HG03378 (cell line): Measurements from ENCODE around the gene ZNF597.
"Not testable (repeated sequence)": the region's sequence is repeated elsewhere in the genome, so short reads cannot be mapped to it uniquely, and the experiment has no call there.

Experiments
- ATAC-seq: cut with Tn5 transposase; IDR thresholded peaks from one replicate; pipeline ENCODE4 v1.9.1; 2021; ENCODE audit warnings: mild to moderate bottlenecking, moderate library complexity; ENCODE audit not compliant: unreplicated experiment

The ZNF597 gene

GRCh38 chr16:3476409-3476808 is 33.1 kb upstream of the ZNF597 start:
- ATAC-seq, result no peak

DNA sequence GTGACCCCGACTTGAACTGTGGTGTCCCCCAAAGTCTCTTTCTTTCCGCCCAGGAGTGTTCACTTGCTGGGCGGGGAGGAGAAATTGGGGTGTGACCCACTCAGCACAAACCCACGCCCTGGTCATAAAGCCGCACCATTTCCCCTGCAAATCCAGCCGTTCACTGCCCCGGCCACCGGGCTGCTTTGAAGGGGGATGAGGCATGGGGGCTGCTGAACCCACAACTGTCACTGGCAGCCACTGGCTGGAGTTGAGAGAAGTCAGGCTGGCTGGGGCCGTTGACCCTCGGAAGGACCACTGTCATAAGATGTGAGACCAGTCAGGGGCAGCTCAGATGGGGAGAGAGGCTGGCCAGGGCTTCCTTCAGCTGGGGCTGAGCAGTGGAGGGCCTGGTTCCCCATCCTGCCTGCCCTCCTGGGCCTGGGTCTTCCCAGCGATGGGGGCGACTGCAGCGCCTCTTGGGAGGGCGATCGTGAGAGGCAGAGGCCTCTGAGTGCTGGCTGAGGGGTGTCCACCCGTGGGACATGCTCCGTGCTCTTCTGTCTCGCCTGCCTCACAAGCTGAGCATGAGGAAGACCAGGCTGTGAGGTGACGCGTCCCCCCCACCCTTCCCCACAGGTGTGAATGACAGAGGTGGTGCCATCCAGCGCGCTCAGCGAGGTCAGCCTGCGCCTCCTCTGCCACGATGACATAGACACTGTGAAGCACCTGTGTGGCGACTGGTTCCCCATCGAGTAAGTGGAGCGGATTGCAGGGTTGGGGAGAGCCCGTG is 32.5 kb upstream of the ZNF597 start:
- no peak for ATAC-seq

DNA sequence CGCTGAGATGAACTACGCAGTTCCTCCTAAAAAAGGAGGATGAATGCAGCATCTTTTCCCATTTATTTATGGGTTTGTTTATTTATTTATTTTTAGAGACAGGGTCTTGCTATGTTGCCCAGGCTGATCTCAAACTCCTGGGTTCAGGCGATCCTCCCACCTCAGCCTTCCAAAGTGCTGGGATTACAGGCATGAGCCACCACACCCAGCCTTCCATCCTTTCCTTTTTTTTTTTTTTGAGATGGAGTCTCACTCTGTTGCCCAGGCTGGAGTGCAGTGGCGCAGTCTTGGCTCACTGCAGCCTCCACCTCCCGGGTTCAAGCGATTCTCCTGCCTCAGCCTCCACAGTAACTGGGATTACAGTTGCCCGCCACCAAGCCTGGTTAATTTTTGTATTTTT is 31.6 kb upstream of the ZNF597 start:
- ATAC-seq, result not testable (repeated sequence)

DNA sequence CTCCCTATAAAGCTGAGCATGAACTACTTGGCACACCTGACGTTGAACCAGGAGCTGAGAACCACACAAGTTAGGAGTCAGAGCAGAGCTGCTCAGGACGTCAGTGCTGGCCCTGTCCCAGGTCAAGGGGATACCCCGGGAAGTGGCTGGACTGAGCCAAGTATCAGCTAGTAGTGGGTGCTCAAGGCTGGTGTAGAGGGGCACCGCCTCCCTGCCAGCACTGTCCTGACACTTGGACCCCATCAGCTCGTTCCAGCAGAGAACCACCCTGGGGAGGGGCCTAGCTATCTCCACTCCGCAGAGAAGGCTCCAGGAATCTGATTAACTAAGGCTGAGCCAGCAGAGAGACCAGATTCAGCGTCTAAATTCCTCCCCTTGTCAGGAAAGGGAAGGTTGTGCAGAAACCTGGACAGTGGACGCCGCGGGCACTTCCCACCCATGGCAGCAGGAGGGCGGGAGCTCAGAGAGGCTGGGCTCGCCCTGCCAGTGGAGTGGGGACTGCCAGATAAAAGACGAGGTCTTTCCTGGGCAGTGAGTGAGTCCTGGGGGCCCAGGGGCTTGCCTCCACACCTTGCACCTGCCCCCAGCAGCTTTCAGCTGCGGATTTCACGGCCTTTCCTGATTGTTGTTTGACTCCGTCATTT is 31.0 kb upstream of the ZNF597 start:
- no peak for ATAC-seq

GRCh38 chr16:3473596-3473943 is 30.3 kb upstream of the ZNF597 start:
- not testable (repeated sequence) for ATAC-seq

DNA sequence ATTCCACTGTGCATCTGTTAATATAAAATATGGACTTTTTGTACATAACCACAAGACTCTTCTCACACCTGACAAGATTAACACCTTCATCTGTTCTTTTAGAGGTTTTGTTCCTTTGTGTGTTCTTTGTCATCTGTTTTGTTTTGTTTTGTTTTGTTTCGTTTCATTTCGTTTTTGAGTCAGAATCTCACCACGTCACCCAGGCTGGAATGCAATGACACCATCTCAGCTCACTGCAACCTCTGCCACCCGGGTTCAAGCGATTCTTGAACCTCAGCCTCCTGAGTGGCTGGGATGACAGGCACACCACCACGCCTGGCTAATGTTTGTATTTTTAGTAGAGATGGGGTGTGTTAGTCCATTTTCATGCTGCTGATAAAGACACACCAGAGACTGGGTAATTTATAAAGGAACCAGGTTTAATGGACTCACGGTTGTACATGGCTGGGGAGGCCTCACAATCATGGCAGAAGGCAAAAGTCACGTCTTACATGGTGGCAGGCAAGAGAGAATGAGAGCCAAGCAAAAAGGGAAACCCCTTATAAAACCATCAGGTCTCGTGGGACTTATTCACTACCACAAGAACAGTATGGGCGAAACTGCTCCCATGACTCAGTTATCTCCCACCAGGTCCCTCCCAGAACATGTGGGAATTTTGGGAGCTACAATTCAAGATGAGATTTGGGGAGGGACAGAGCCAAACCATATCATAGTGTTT is 29.7 kb upstream of the ZNF597 start:
- ATAC-seq, result no peak

DNA sequence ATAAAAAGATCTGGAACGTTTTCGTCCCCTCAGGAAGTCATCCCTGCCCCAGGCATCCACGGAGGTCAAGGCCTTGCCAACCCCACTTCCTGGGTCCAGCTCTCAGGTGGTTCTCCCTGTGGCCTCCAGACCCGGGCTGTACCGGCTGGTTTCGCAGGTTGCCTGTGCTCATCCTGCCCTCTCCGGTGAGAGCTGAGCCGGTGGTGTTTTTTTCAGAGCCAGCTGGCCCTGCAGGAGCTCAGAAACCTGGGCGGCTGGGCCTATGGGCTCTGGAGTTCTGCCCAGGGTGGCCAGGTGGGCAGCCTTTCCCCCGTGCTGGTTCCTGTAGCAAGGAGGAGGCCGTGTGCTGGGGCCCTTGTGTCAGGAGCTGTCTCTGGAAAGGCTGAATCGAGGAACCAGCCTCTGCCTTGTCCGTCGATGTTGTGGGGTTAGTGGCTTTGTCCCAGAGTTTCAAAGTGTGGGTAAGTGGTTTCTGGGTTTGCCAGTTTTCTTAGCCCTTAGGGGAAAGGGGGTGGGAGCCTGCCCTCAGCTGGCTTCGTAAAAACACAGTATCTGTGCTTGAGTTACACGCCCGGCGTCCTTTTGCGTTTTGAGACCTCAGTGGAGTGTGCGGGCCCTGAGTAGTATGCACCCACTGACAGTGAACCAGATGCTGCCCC is 28.3 kb upstream of the ZNF597 start:
- no peak for ATAC-seq

DNA sequence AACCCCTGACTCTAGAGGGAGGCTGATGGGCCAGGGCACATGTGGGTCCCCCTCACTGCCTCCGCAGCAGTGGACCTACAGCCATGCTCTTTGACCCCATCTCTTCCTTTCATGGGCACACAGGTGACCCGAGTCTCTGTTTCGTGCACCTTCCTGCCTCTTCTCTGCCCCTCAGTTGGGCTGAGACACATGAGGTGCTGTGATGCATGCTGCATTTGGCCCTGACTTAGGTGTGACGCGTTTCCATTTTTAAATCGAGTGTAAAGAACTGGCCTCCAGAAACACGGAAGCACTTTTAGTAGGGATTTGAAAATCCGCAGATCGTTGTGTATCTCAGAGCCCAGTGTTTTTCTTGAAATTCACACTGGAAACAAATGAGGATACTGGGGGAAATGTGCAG is 27.4 kb upstream of the ZNF597 start:
- ATAC-seq, result no peak

- no peak for ATAC-seq
These were observed 26.4 kb upstream of the ZNF597 start for GRCh38 chr16:3469736-3470135.

GRCh38 chr16:3468501-3468900 is 25.2 kb upstream of the ZNF597 start:
- no peak for ATAC-seq

DNA sequence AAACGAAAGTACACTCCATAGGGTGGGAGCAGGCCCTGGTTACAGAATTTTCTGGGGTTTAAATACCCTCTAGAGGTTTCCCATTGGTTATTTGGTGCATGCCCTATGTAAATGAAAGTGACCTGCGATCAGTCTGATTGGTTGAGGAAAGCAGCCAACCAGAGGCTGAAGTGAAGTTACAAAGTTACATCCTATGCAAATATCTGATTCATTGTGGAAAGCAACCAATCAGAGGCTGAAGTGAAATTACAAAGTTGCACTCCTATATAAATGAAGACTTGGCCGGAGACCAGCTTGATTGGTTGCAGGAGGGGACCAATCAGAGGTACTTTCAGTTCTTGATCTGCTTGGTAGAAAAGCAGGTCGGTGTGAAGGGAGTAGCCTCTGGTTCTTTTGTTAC is 24.6 kb upstream of the ZNF597 start:
- no peak for ATAC-seq

GRCh38 chr16:3467182-3467581 is 23.9 kb upstream of the ZNF597 start:
- ATAC-seq, result no peak

GRCh38 chr16:3465911-3466584 is 22.7 kb upstream of the ZNF597 start:
- no peak for ATAC-seq

DNA sequence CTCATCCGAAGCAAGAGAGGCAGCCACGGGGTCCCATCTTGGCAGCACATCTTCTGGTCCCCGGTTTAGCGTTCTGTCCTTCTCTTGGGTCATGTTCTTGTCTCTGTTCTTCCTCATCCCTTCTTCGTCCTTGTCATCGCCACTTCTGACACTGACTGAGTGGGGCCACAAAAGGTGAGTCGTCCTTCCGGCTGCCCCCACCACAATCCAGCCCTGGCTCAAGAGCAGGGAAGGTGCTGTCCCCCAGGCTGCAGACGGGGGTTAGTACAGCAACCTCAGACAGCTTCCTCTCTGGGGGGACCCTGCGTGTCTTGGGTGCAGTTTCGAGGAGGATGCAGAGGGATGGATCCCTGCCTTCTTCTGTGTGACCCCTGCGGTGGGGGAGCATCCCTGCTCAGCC is 22.0 kb upstream of the ZNF597 start:
- ATAC-seq, result no peak

DNA sequence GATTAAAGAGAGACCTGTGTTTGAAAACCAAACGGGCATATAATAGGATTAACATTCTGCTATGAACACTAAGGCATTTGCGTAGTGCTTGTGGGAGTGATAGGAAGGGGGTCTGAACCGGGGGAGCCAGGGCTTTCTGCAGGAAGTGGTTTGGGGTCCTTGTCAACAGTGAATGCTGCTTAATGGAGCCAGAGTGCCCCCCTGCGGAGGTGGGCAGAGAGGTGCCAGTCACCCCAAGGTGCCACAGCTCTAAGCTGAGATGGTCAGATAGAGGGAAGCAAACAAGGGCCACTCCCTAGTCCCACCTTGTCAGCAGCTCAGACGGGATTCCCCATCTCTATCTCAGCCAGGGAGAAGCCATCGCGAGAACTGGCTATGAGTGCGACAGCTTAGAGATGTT is 17.8 kb upstream of the ZNF597 start:
- ATAC-seq, result no peak

- ATAC-seq, result no peak
These were observed 17.3 kb upstream of the ZNF597 start for GRCh38 chr16:3460585-3460984.

- ATAC-seq, result no peak
These were observed 16.8 kb upstream of the ZNF597 start for GRCh38 chr16:3460121-3460520.

GRCh38 chr16:3459401-3460090 is 16.2 kb upstream of the ZNF597 start:
- ATAC-seq, result no peak

DNA sequence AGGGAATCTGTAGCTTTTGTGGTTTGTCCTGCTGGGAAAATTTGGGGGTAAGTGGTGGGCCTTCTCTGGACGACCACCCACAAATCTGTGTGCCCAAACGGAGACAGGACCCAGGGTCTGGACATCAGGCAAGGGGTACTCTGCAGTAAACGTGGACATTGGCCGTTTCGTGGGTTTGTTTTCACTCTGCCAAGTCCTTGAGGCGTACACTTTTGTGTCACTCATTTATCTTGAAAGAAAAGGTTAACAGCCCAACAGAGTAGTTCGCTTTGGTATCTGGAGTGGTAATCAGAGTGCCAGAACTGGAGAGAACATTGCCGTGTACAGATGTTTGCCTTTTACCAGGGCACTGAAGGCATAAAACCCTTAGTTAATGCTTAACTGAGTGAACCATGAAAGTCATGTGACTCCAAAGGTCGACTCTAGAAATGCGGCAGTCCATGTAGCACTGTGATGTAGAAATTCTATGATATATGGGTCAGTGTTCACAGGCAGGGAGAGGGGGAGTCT is 15.6 kb upstream of the ZNF597 start:
- no peak for ATAC-seq

DNA sequence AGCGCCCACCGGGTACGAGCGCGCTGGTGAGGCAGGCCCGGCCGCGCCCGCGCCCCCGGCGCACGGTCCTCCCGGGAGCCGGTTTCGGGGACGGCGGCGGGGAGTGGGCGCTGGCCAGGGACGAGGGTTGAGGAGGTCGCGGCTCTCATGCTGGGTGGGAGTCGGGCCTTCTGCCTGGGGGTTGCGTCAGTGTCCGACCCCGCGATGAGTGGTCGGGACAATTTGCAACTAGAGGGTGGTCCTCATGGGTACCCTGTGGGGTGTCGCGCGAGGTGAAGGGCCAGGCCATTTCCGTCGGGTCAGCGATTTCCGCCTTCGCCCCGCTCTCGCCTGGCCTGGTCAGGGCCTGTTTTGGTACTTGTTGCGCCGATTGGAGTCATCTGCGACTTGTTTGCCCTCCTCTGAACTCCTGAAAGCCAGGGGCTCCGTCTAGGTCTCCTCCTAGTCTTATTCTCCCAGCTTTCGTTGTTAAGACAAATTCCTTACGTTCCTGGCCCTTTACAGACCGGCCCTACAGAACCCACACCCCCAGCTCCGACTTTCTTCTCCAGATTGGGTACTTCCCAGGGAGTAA is 15.1 kb upstream of the ZNF597 start:
- no peak for ATAC-seq
